ENCODE data around the gene LRRC4.
A peak's percentile ranks its signal among the peaks of the same experiment; 100 is the strongest.

Gene LRRC4

GRCh38 chr7:128031901-128032604, 816 bp upstream of the LRRC4 start:
- peak; percentile 43 for DNase-seq

GRCh38 chr7:128030263-128030653, 979 bp downstream of the LRRC4 start:
- no peak for DNase-seq

GRCh38 chr7:128029405-128029995, 1.7 kb downstream of the LRRC4 start:
- DNase-seq = no peak

GRCh38 chr7:128027485-128027980, 3.7 kb downstream of the LRRC4 start:
- no peak for DNase-seq

GRCh38 chr7:128026551-128026950, 4.7 kb downstream of the LRRC4 start:
- no peak for DNase-seq

GRCh38 chr7:128025819-128026218, 5.4 kb downstream of the LRRC4 start:
- DNase-seq = no peak

- no peak for DNase-seq
Measured at GRCh38 chr7:128025380-128025779, 5.9 kb downstream of the LRRC4 start.

- no peak for DNase-seq
Measured at GRCh38 chr7:128024151-128024550, 7.1 kb downstream of the LRRC4 start.

GRCh38 chr7:128022631-128023532, 8.4 kb downstream of the LRRC4 start:
- DNase-seq = no peak

- DNase-seq = no peak
Measured at GRCh38 chr7:128021366-128021765, 9.9 kb downstream of the LRRC4 start.

- peak; percentile 10 for DNase-seq
Measured at GRCh38 chr7:128020159-128020558, 11.1 kb downstream of the LRRC4 start.

GRCh38 chr7:128019288-128019687, 11.9 kb downstream of the LRRC4 start:
- DNase-seq = no peak

- no peak for DNase-seq
Measured at GRCh38 chr7:128017862-128018845, 13.1 kb downstream of the LRRC4 start.

GRCh38 chr7:128017460-128017859, 13.8 kb downstream of the LRRC4 start:
- no peak for DNase-seq

- no peak for DNase-seq
Measured at GRCh38 chr7:128014811-128015210, 16.4 kb downstream of the LRRC4 start.

- no peak for DNase-seq
Measured at GRCh38 chr7:128011131-128011661, 20.0 kb downstream of the LRRC4 start.

- no peak for DNase-seq
Measured at GRCh38 chr7:128010391-128011127, 20.7 kb downstream of the LRRC4 start.

GRCh38 chr7:128008744-128009143, 22.5 kb downstream of the LRRC4 start:
- no peak for DNase-seq

- no peak for DNase-seq
Measured at GRCh38 chr7:128008141-128008540, 23.1 kb downstream of the LRRC4 start.

- DNase-seq = no peak
Measured at GRCh38 chr7:128007303-128007680, 23.9 kb downstream of the LRRC4 start.

GRCh38 chr7:128006550-128007302, 24.5 kb downstream of the LRRC4 start:
- DNase-seq = no peak
